HepG2 (cell line): ENCODE measurements around the gene RABGGTA. TPM values are rescaled to one million over a fixed set of nuclear protein-coding genes. Genes with fewer than 3 reads are reported as not detected.

Experiments
- ATAC-seq: fragments of 200-7000 bp; cut with Tn5 transposase; 3 replicates; pipeline ENCODE4 v1.9.1; 2020; ENCODE audit warnings: mild to moderate bottlenecking, moderate library complexity
- BruUV-seq: library from RNA; stranded (reverse); fragments of 400-500 nt; replicated peaks from 2 replicates; lab custom pipeline; 2021; lab: Mats Ljungman, UMichigan
- CTCF ChIA-PET: fragments of 300-600 bp; formaldehyde crosslinking; extraction: SDS; loops from one replicate; lab custom pipeline; 2021; ENCODE audit warnings: low total read pairs, inconsistent platforms, low intra/inter-chr PET ratio; lab: Yijun Ruan, JAX
- POLR2A ChIA-PET: fragments of 350-600 bp; sonication (Branson Sonifier 250); formaldehyde crosslinking; loops from one replicate; lab custom pipeline; 2020; ENCODE audit warnings: antibody characterized with exemption, inconsistent platforms; lab: Yijun Ruan, JAX
- DNase-seq: peaks from one replicate; pipeline ENCODE4 v3.0.0-alpha.2; 2015; ENCODE audit warnings: low spot score
- FAIRE-seq: peaks from 3 replicates; lab custom pipeline; 2011; peaks lifted over from hg19 to GRCh38; lab: Jason Lieb, UNC
- H2AFZ ChIP-seq: one replicate; pipeline ENCODE4 v1.6.1; 2011; ENCODE audit warnings: low read length, inconsistent platforms
- H3K27ac ChIP-seq: fragments of 300-600 bp; 3 replicates; pipeline ENCODE4 v1.8.0; 2011; ENCODE audit warnings: mixed run types, mild to moderate bottlenecking, mixed read lengths, low read length, inconsistent platforms; ENCODE audit not compliant: insufficient read depth; ENCODE audit errors: extremely low read length
- H3K27me3 ChIP-seq, 2 experiments: fragments of 200-600 bp in 1 of 2; 2 replicates in 1 of 2; 3 replicates in 1 of 2; pipeline versions ENCODE4 v1.6.0 to v1.8.0; 2011; ENCODE audit warnings: low read length in 2 of 2, mild to moderate bottlenecking in 2 of 2, moderate library complexity in 2 of 2, inconsistent platforms in 1 of 2; ENCODE audit not compliant: insufficient read depth in 2 of 2, control insufficient read depth in 1 of 2
- H3K36me3 ChIP-seq, 2 experiments: fragments of 200-600 bp in 1 of 2; replicated peaks in 1 of 2; 2 replicates in 1 of 2; 3 replicates in 1 of 2; pipeline versions ENCODE4 v1.5.1 to v1.8.0; 2011; ENCODE audit warnings: low read length in 2 of 2, inconsistent platforms in 1 of 2; ENCODE audit not compliant: insufficient read depth in 2 of 2, control insufficient read depth in 1 of 2
- H3K4me1 ChIP-seq: 2 replicates; pipeline ENCODE4 v1.5.1; 2012; ENCODE audit warnings: low read length, inconsistent platforms; ENCODE audit not compliant: insufficient read depth
- H3K4me2 ChIP-seq: 2 replicates; pipeline ENCODE4 v1.6.0; 2011; ENCODE audit warnings: low read depth, low read length, inconsistent platforms
- H3K4me3 ChIP-seq, 3 experiments: fragments of 200-600 bp in 1 of 3; sonication (generic), shearing (Covaris generic) in 1 of 3; replicated peaks in 1 of 3; 2 replicates each; pipeline ENCODE4 v1.5.1; 2011 to 2016; ENCODE audit warnings: low read length in 3 of 3, inconsistent platforms in 2 of 3, low read depth in 2 of 3, mild to moderate bottlenecking in 2 of 3, control low read depth in 1 of 3, mixed read lengths in 1 of 3; ENCODE audit not compliant: insufficient read depth in 1 of 3
- H3K79me2 ChIP-seq: one replicate; pipeline ENCODE4 v1.6.1; 2011; ENCODE audit warnings: low read length, inconsistent platforms; ENCODE audit not compliant: insufficient read depth
- H3K9ac ChIP-seq: 2 replicates; pipeline ENCODE4 v1.6.0; 2011; ENCODE audit warnings: mild to moderate bottlenecking, low read depth, low read length, inconsistent platforms; ENCODE audit not compliant: insufficient read depth
- H3K9me3 ChIP-seq: 2 replicates; pipeline ENCODE4 v1.5.1; 2012; ENCODE audit warnings: mild to moderate bottlenecking, low read length
- H4K20me1 ChIP-seq: 2 replicates; pipeline ENCODE4 v1.6.0; 2011; ENCODE audit warnings: inconsistent platforms, mild to moderate bottlenecking, low read length, moderate library complexity; ENCODE audit not compliant: insufficient read depth
- ATRX ChIP-seq: sonication (generic); formaldehyde crosslinking; IDR thresholded peaks from 2 replicates; pipeline ENCODE4 v1.4.0; 2020; ENCODE audit warnings: missing genetic modification reagents, borderline replicate concordance
- BORCS8-MEF2B ChIP-seq: sonication (generic); formaldehyde crosslinking; IDR thresholded peaks from 2 replicates; pipeline ENCODE4 v1.8.0; 2022; ENCODE audit warnings: mild to moderate bottlenecking, missing genetic modification reagents
- NFE2L1 ChIP-seq: sonication (generic); formaldehyde crosslinking; IDR thresholded peaks from 2 replicates; pipeline ENCODE4 v1.4.0; 2020; ENCODE audit warnings: missing genetic modification reagents, mild to moderate bottlenecking, borderline replicate concordance
- NFKB2 ChIP-seq: sonication (generic); formaldehyde crosslinking; IDR thresholded peaks from 2 replicates; pipeline ENCODE4 v1.4.0; 2020; ENCODE audit warnings: missing genetic modification reagents, borderline replicate concordance
- PCBP2 ChIP-seq: fragments of 200-400 bp; formaldehyde crosslinking; optimal IDR thresholded peaks from 2 replicates; pipeline ENCODE3; 2018; ENCODE audit warnings: low read length, low read depth; ENCODE audit not compliant: poor library complexity, severe bottlenecking
- PITX1 ChIP-seq: sonication (generic); formaldehyde crosslinking; IDR thresholded peaks from 2 replicates; pipeline ENCODE4 v1.5.1; 2020; ENCODE audit warnings: mild to moderate bottlenecking, missing genetic modification reagents
- TEAD3 ChIP-seq: optimal IDR thresholded peaks from 2 replicates; pipeline ENCODE3; 2016; ENCODE audit warnings: borderline replicate concordance
- ZBTB1 ChIP-seq: sonication (generic); formaldehyde crosslinking; IDR thresholded peaks from 2 replicates; pipeline ENCODE4 v1.4.0; 2020; ENCODE audit warnings: missing genetic modification reagents, borderline replicate concordance
- ZFP36L2 ChIP-seq: sonication (generic); formaldehyde crosslinking; IDR thresholded peaks from 2 replicates; pipeline ENCODE4 v1.4.0; 2020; ENCODE audit warnings: missing genetic modification reagents
- ZNF264 ChIP-seq: sonication (generic); formaldehyde crosslinking; IDR thresholded peaks from 2 replicates; pipeline ENCODE4 v1.4.0; 2020; ENCODE audit warnings: missing genetic modification reagents
- ZNF354B ChIP-seq: sonication (generic); formaldehyde crosslinking; IDR thresholded peaks from 2 replicates; pipeline ENCODE4 v1.8.0; 2022; ENCODE audit warnings: mild to moderate bottlenecking, missing genetic modification reagents
- ZNF552 ChIP-seq: sonication (generic); formaldehyde crosslinking; IDR thresholded peaks from 2 replicates; pipeline ENCODE4 v1.9.0; 2022; ENCODE audit warnings: missing genetic modification reagents, mild to moderate bottlenecking, borderline replicate concordance
- ZNF557 ChIP-seq: sonication (generic); formaldehyde crosslinking; IDR thresholded peaks from 2 replicates; pipeline ENCODE4 v1.4.0; 2020; ENCODE audit warnings: missing genetic modification reagents
- ZNF605 ChIP-seq: sonication (generic); formaldehyde crosslinking; IDR thresholded peaks from 2 replicates; pipeline ENCODE4 v1.8.0; 2022; ENCODE audit warnings: mild to moderate bottlenecking, missing genetic modification reagents
- ZNF850 ChIP-seq: sonication (generic); formaldehyde crosslinking; conservative IDR thresholded peaks from 2 replicates; pipeline ENCODE4 v1.9.0; 2021; ENCODE audit warnings: mild to moderate bottlenecking, missing genetic modification reagents
- WGBS: methylation state at CpG from one replicate; pipeline ENCODE4 v1.1.6; 2017; ENCODE audit warnings: low lambda C conversion rate; 5-methylcytosine and 5-hydroxymethylcytosine counted together
- in situ Hi-C: cut with HindIII; loops from 2 replicates; pipeline ENCODE4 v1.10.0; 2017; ENCODE audit warnings: low pct_unique_long_range_greater_than_20kb; ENCODE audit not compliant: extremely low pct_ligation_motif_present
- intact Hi-C: fragments of 100-400 bp; cut with micrococcal nuclease; formaldehyde crosslinking; loops from one replicate; pipeline ENCODE4 v1.10.0; 2022; ENCODE audit not compliant: unreplicated experiment
- polyA plus RNA-seq, 8 experiments: library from polyadenylated mRNA; depleted of rRNA in 3 of 8; stranded (reverse) in 7 of 8; unstranded in 1 of 8; fragments of >200 nt; fragmentation: Illumina TruSeq in 4 of 8; extraction: Trizol in 4 of 8; gene quantifications; 2 replicates each; pipeline versions ENCODE4 v1.2.1 to v1.2.3, GENCODE V29; 2011 to 2016; ENCODE audit warnings: low read depth in 4 of 8, missing spikeins in 1 of 8, mixed read lengths in 1 of 8; ENCODE audit not compliant: insufficient read depth in 1 of 8
- total RNA-seq, 5 experiments: library from RNA; depleted of rRNA; stranded (reverse); fragments of >200 nt; fragmentation: Illumina TruSeq; extraction: Trizol; gene quantifications; 2 replicates each; pipeline ENCODE4 v1.2.3, GENCODE V29; 2016; ENCODE audit warnings: low read depth in 1 of 5
- TF ChIP-seq, protein P1 (sequence below): sonication (generic); formaldehyde crosslinking; IDR thresholded peaks from 2 replicates; pipeline ENCODE4 v1.5.0; 2020; ENCODE audit warnings: missing genetic modification reagents
- TF ChIP-seq, protein P2 (sequence below): sonication (generic); IDR thresholded peaks from 2 replicates; pipeline ENCODE4 v1.6.1; 2016; ENCODE audit warnings: low read depth, borderline replicate concordance
- TF ChIP-seq, protein P3 (sequence below): sonication (generic); formaldehyde crosslinking; IDR thresholded peaks from 2 replicates; pipeline ENCODE4 v1.5.0; 2020; ENCODE audit warnings: mild to moderate bottlenecking, missing genetic modification reagents, borderline replicate concordance
- TF ChIP-seq, protein P4 (sequence below): sonication (generic); formaldehyde crosslinking; IDR thresholded peaks from 2 replicates; pipeline ENCODE4 v1.4.0; 2020; ENCODE audit warnings: missing genetic modification reagents

RABGGTA gene
- total and polyA plus RNA-seq, 2 of the 13 experiments (the other 11 are each of a cell fraction or from before 2014, with no cell fraction given): 57.9 to 90.8 TPM

DNA sequence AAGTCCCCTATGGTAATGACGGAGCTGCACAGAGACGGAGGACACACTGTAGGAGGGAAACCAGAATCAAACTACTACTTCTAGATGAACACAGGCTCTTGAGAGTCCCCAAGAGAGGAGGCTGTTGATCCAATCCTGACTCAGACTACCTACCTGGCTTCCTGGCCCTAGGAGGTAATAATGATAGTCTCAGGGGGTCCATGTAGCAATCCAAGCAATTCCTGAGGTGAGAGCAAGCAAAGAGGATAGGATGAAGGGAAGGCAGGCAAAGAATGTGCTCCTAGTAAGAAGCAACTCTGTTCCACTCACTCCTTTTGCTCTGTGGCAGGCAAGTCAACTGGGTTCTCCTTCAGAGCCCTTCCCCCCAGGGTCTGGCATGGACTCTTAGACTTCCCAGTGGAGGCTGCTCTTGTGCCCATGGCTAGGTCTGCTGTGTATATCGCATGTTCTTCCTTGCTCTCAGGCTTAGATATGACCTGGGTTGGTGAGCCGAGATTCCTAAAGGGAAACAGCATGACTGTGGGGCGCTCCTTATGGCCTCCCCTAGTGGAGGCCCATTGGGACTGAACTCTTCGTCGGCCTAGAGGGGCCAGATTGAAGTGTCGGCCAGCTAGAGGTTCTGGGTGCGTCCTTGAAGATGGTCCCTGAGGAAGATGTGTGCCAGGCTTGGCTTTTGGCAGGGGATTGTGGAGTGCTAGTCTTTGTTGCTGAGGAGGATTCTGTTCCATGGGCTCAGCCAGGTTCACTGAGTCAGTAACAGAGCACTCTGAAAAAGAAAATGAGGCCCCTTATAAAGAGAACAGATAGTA is 31.1 kb downstream of the RABGGTA start:
- H3K9ac ChIP-seq: no peak overlapping the region
- DNase-seq: no peak
- H3K27me3 ChIP-seq: no peaks in the 10 kb centered on the region; a peak in 1 of 5 replicates
- no peak for ATAC-seq
- no peak overlapping the region for H3K4me2 ChIP-seq
- intact Hi-C loops: no loop called here
- H3K4me3 ChIP-seq: no peak overlapping the region
- WGBS: 97% methylated on average over 9 of the region's 9 CpGs
- peaks cover 41 to 58% of the 10 kb centered on the region in 2 experiments for H3K36me3 ChIP-seq
- H3K79me2 ChIP-seq: peaks cover 12% of the 10 kb centered on the region
- H2AFZ ChIP-seq: no peak overlapping the region
- no TSS peak for BruUV-seq
- in situ Hi-C loops: loop anchor here (5.0 to 10.0 kb wide), 2 partner anchors 57 to 194 kb away; partner anchors contain the start of genes DHRS1 and NOP9
- peaks cover 45% of the 10 kb centered on the region for H3K4me1 ChIP-seq
- POLR2A ChIA-PET: interaction anchor here (0.7 to 18.0 kb wide), 9 partner anchors 7 to 190 kb away, joined by 4 to 850 read pairs (median 62); partner anchors contain the start of genes CBLN3, CHMP4A, CIDEB and DCAF11
- CTCF ChIA-PET: interaction anchor here (1.3 kb wide), 1 partner anchor 56 kb away, joined by 3 read pairs; no protein-coding TSS in a partner anchor
- no peaks in the 10 kb centered on the region for H3K9me3 ChIP-seq
- 0 out of 2 replicates have a peak, but pooled peaks cover 3% of the 10 kb centered on the region for H4K20me1 ChIP-seq
- no peak overlapping the region for H3K27ac ChIP-seq
- FAIRE-seq: no peak
- TF ChIP-seq NFE2L1 (CRISPR knock-in tag) (peak; percentile 71; the same call in 1 of the 2 replicates), ZFP36L2 (CRISPR knock-in tag) (no peak), PITX1 (CRISPR knock-in tag) (no peak), BORCS8-MEF2B (peak; percentile 22; the same call in 1 of the 2 replicates), ZNF850 (CRISPR knock-in tag) (no peak), ZNF354B (0 out of 2 replicates have a peak, but pooled peaks have one; percentile 57), TEAD3 (no peak), ZNF264 (CRISPR knock-in tag) (no peak), PCBP2 (no peak), ZBTB1 (CRISPR knock-in tag) (no peak), ZNF552 (CRISPR knock-in tag) (no peak), ATRX (CRISPR knock-in tag) (peak; percentile 87; the same call in 1 of the 2 replicates), ZNF605 (CRISPR knock-in tag) (peak; percentile 47; the same call in 1 of the 2 replicates), ZNF557 (CRISPR knock-in tag) (no peak), NFKB2 (CRISPR knock-in tag) (no peak)
- TF ChIP-seq, protein P1, sequence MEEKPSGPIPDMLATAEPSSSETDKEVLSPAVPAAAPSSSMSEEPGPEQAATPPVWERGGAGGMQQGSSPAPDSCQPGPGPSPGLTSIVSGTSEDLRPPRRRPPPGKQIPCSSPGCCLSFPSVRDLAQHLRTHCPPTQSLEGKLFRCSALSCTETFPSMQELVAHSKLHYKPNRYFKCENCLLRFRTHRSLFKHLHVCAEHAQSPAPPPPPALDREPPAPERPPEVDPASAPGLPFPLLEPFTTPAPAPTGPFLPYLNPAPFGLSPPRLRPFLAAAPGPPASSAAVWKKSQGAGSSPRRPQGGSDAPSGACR: no peak
- TF ChIP-seq, protein P2, sequence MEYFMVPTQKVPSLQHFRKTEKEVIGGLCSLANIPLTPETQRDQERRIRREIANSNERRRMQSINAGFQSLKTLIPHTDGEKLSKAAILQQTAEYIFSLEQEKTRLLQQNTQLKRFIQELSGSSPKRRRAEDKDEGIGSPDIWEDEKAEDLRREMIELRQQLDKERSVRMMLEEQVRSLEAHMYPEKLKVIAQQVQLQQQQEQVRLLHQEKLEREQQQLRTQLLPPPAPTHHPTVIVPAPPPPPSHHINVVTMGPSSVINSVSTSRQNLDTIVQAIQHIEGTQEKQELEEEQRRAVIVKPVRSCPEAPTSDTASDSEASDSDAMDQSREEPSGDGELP: no peak
- TF ChIP-seq, protein P3, sequence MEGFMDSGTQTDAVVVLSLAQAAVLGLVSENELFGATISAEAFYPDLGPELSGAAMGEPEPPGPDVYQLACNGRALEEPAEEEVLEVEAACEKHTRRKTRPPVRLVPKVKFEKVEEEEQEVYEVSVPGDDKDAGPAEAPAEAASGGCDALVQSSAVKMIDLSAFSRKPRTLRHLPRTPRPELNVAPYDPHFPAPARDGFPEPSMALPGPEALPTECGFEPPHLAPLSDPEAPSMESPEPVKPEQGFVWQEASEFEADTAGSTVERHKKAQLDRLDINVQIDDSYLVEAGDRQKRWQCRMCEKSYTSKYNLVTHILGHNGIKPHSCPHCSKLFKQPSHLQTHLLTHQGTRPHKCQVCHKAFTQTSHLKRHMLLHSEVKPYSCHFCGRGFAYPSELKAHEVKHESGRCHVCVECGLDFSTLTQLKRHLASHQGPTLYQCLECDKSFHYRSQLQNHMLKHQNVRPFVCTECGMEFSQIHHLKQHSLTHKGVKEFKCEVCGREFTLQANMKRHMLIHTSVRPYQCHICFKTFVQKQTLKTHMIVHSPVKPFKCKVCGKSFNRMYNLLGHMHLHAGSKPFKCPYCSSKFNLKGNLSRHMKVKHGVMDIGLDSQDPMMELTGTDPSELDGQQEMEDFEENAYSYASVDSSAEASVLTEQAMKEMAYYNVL (CRISPR knock-in tag): 0 out of 2 replicates have a peak, but pooled peaks have one; percentile 47
- TF ChIP-seq, protein P4, sequence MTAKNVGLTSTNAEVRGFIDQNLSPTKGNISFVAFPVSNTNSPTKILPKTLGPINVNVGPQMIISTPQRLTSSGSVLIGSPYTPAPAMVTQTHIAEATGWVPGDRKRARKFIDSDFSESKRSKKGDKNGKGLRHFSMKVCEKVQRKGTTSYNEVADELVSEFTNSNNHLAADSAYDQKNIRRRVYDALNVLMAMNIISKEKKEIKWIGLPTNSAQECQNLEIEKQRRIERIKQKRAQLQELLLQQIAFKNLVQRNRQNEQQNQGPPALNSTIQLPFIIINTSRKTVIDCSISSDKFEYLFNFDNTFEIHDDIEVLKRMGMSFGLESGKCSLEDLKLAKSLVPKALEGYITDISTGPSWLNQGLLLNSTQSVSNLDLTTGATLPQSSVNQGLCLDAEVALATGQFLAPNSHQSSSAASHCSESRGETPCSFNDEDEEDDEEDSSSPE (CRISPR knock-in tag): no peak
